OCI-LY7 (cell line): ENCODE results near the gene PRMT1.

Experiments
- EZH2phosphoT487 ChIP-seq: fragments of 200-600 bp; sonication (generic); IDR thresholded peaks from 2 replicates; pipeline ENCODE4 v1.6.1; 2018; ENCODE audit warnings: low read depth, borderline replicate concordance, mild to moderate bottlenecking, mixed run types, antibody characterized with exemption, low read length, moderate library complexity, mixed read lengths
- TF ChIP-seq, protein P1 (sequence below): fragments of 200-600 bp; sonication (generic); conservative IDR thresholded peaks from 2 replicates; pipeline ENCODE4 v1.5.1; 2014; ENCODE audit warnings: mild to moderate bottlenecking, antibody characterized with exemption, low read length, moderate library complexity, mixed read lengths

DNA sequence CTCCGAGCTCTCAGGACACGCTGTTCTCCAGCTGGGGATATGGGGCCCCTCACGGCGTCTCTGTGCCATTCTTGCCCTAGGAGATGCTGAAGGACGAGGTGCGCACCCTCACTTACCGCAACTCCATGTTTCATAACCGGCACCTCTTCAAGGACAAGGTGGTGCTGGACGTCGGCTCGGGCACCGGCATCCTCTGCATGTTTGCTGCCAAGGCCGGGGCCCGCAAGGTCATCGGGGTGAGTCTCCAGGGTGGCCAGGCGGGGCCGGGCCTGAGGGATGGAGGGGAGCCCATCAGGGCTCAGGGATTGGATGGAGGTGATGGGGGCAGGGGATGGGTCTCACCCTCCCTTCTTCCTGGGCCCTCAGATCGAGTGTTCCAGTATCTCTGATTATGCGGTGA, 4.8 kb downstream of the PRMT1 start:
- TF ChIP-seq, protein P1, sequence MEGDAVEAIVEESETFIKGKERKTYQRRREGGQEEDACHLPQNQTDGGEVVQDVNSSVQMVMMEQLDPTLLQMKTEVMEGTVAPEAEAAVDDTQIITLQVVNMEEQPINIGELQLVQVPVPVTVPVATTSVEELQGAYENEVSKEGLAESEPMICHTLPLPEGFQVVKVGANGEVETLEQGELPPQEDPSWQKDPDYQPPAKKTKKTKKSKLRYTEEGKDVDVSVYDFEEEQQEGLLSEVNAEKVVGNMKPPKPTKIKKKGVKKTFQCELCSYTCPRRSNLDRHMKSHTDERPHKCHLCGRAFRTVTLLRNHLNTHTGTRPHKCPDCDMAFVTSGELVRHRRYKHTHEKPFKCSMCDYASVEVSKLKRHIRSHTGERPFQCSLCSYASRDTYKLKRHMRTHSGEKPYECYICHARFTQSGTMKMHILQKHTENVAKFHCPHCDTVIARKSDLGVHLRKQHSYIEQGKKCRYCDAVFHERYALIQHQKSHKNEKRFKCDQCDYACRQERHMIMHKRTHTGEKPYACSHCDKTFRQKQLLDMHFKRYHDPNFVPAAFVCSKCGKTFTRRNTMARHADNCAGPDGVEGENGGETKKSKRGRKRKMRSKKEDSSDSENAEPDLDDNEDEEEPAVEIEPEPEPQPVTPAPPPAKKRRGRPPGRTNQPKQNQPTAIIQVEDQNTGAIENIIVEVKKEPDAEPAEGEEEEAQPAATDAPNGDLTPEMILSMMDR, result no peak
- no peak for TF ChIP-seq EZH2phosphoT487
